GM12878 (cell line): ENCODE results near the gene RPS6KA4. TPM values are rescaled to one million over a fixed set of nuclear protein-coding genes. Genes with fewer than 3 reads are reported as not detected.

Experiments
- ATAC-seq: fragments of 200-7000 bp; cut with Tn5 transposase; 3 replicates; pipeline ENCODE4 v1.9.1; 2020; ENCODE audit warnings: mild to moderate bottlenecking, moderate library complexity
- BruUV-seq: library from RNA; stranded (reverse); fragments of 400-500 nt; replicated peaks from 2 replicates; lab custom pipeline; 2021; lab: Mats Ljungman, UMichigan
- CTCF ChIA-PET: fragments of 300-600 bp; sonication (Branson Sonifier 250); formaldehyde crosslinking; extraction: SDS; loops from one replicate; lab custom pipeline; 2021; ENCODE audit warnings: inconsistent platforms; lab: Yijun Ruan, JAX
- POLR2A ChIA-PET: fragments of 350-600 bp; formaldehyde crosslinking; extraction: SDS; loops from one replicate; lab custom pipeline; 2021; ENCODE audit warnings: inconsistent platforms; lab: Charles Lee
- RAD21 ChIA-PET: fragments of 300-600 bp; sonication (Branson Sonifier 250); formaldehyde crosslinking; loops from one replicate; lab custom pipeline; 2023; ENCODE audit warnings: antibody characterized with exemption; ENCODE audit not compliant: unreplicated experiment; lab: Charles Lee
- SMC1A ChIA-PET: fragments of 300-600 bp; sonication (Branson Sonifier 250); formaldehyde crosslinking; loops from one replicate; lab custom pipeline; 2023; ENCODE audit not compliant: unreplicated experiment, uncharacterized antibody; lab: Charles Lee
- DNase-seq: peaks from one replicate; pipeline ENCODE4 v3.0.0-alpha.2; 2011; ENCODE audit warnings: low read depth, low spot score
- FAIRE-seq: peaks from 3 replicates; lab custom pipeline; 2011; peaks lifted over from hg19 to GRCh38; lab: Jason Lieb, UNC
- H2AFZ ChIP-seq: 2 replicates; pipeline ENCODE4 v1.6.0; 2011; ENCODE audit warnings: low read depth, low read length, control low read depth; ENCODE audit not compliant: control insufficient read depth
- H3K27ac ChIP-seq: 2 replicates; pipeline ENCODE4 v1.5.1; 2011; ENCODE audit warnings: control low read depth; ENCODE audit not compliant: control insufficient read depth, insufficient read depth
- H3K27me3 ChIP-seq, 2 experiments: replicated peaks in 1 of 2; 2 replicates each; pipeline versions ENCODE4 v1.6.0 to v1.6.1; 2011; ENCODE audit warnings: low read length in 1 of 2; ENCODE audit not compliant: control insufficient read depth in 2 of 2, insufficient read depth in 2 of 2
- H3K36me3 ChIP-seq, 2 experiments: 2 replicates each; pipeline ENCODE4 v1.5.1; 2011; ENCODE audit warnings: low read length in 1 of 2; ENCODE audit not compliant: control insufficient read depth in 2 of 2, insufficient read depth in 2 of 2
- H3K4me1 ChIP-seq: 2 replicates; pipeline ENCODE4 v1.6.1; 2011; ENCODE audit warnings: mild to moderate bottlenecking, low read length, moderate library complexity, mixed read lengths; ENCODE audit not compliant: control insufficient read depth, insufficient read depth
- H3K4me2 ChIP-seq: 2 replicates; pipeline ENCODE4 v1.6.0; 2011; ENCODE audit warnings: control low read depth; ENCODE audit not compliant: control insufficient read depth, insufficient read depth
- H3K4me3 ChIP-seq: fragments of 200-600 bp; sonication (generic); 2 replicates; pipeline ENCODE4 v1.5.1; 2016
- H3K79me2 ChIP-seq: 2 replicates; pipeline ENCODE4 v1.6.0; 2011; ENCODE audit warnings: low read length; ENCODE audit not compliant: control insufficient read depth, insufficient read depth
- H3K9ac ChIP-seq: 2 replicates; pipeline ENCODE4 v1.8.0; 2011; ENCODE audit warnings: low read length, control low read depth, mixed read lengths; ENCODE audit not compliant: control insufficient read depth, insufficient read depth
- H3K9me3 ChIP-seq: replicated peaks from 3 replicates; pipeline ENCODE4 v1.5.1; 2011; ENCODE audit warnings: mild to moderate bottlenecking, low read length; ENCODE audit not compliant: control insufficient read depth, insufficient read depth
- H4K20me1 ChIP-seq: 2 replicates; pipeline ENCODE4 v1.6.0; 2011; ENCODE audit not compliant: control insufficient read depth, insufficient read depth
- BACH1 ChIP-seq: fragments of 450-650 bp; IDR thresholded peaks from 2 replicates; pipeline ENCODE4 v1.6.1; 2017; ENCODE audit warnings: mild to moderate bottlenecking, borderline replicate concordance
- CEBPZ ChIP-seq: fragments of 150-350 bp; IDR thresholded peaks from 2 replicates; pipeline ENCODE4 v1.6.1; 2016; ENCODE audit warnings: low read depth, low read length
- FOS ChIP-seq: IDR thresholded peaks from 3 replicates; pipeline ENCODE4 v1.6.1; 2011; ENCODE audit warnings: borderline replicate concordance; ENCODE audit not compliant: insufficient read length; ENCODE audit errors: extremely low read depth
- KDM1A ChIP-seq: fragments of 200-600 bp; sonication (generic); IDR thresholded peaks from 2 replicates; pipeline ENCODE4 v1.6.1; 2016; ENCODE audit warnings: borderline replicate concordance
- KLF5 ChIP-seq: fragments of 450-650 bp; IDR thresholded peaks from 2 replicates; pipeline ENCODE4 v1.6.1; 2014; ENCODE audit warnings: mild to moderate bottlenecking; ENCODE audit not compliant: partially characterized antibody
- SMAD1 ChIP-seq: fragments of 450-650 bp; IDR thresholded peaks from 2 replicates; pipeline ENCODE4 v1.6.1; 2018; ENCODE audit warnings: mild to moderate bottlenecking, low read depth; ENCODE audit not compliant: partially characterized antibody
- SPI1 ChIP-seq: IDR thresholded peaks from 2 replicates; pipeline ENCODE4 v1.6.1; 2011; ENCODE audit warnings: low read depth, mild to moderate bottlenecking, low read length, moderate library complexity, borderline replicate concordance; ENCODE audit not compliant: insufficient read depth
- SUZ12 ChIP-seq: fragments of 200-600 bp; sonication (generic); IDR thresholded peaks from one replicate; pipeline ENCODE4 v1.6.1; 2018; ENCODE audit warnings: antibody characterized with exemption, mild to moderate bottlenecking; ENCODE audit not compliant: unreplicated experiment
- TCF3 ChIP-seq: IDR thresholded peaks from 2 replicates; pipeline ENCODE4 v1.6.1; 2012; ENCODE audit warnings: low read depth, mild to moderate bottlenecking, low read length, borderline replicate concordance; ENCODE audit not compliant: insufficient read depth
- WGBS: methylation state at CpG from one replicate; pipeline ENCODE4 v1.1.6; 2016; ENCODE audit warnings: low lambda C conversion rate; ENCODE audit not compliant: insufficient replicate concordance, insufficient coverage; ENCODE audit errors: missing lambda C conversion rate; 5-methylcytosine and 5-hydroxymethylcytosine counted together
- in situ Hi-C: fragments of 300-500 bp; cut with MboI; formaldehyde crosslinking; loops from 9 replicates; pipeline ENCODE4 v1.14.3; 2018; ENCODE audit warnings: mixed read lengths
- intact Hi-C: fragments of 100-400 bp; cut with micrococcal nuclease; formaldehyde crosslinking; loops from one replicate; pipeline ENCODE4 v1.14.2; 2022; ENCODE audit not compliant: unreplicated experiment
- polyA plus RNA-seq, 11 experiments: library from polyadenylated mRNA; depleted of rRNA in 4 of 11; unstranded in 6 of 11; stranded (reverse) in 5 of 11; fragments of >200 nt; fragmentation: Nextera tagmentation in 4 of 11; fragmentation: Illumina TruSeq in 1 of 11; extraction: Ambion mirVana in 4 of 11; extraction: Trizol in 1 of 11; gene quantifications; 1 replicate in 1 of 11; 2 replicates in 10 of 11; pipeline versions ENCODE4 v1.2.1 to v1.2.3, GENCODE V29; 2011 to 2016; ENCODE audit warnings: inconsistent platforms in 2 of 11, missing spikeins in 2 of 11, low read depth in 1 of 11
- total RNA-seq, 4 experiments: library from RNA; depleted of rRNA in 3 of 4; stranded (reverse); fragments of >200 nt in 3 of 4; fragmentation: Illumina TruSeq in 1 of 4; extraction: Trizol in 1 of 4; gene quantifications; 2 replicates each; pipeline versions ENCODE4 v1.2.1 to v1.2.3, GENCODE V29; 2013 to 2021

RPS6KA4 gene
- total and polyA plus RNA-seq, 10 of the 15 experiments (the other 5 are each of a cell fraction or from before 2014, with no cell fraction given) = 0.34 to 32.6 (median 11.3) TPM

GRCh38 chr11:64312947-64313346, 46.0 kb upstream of the RPS6KA4 start:
- no peak for ATAC-seq
- 88% methylated on average over 10 of the region's 10 CpGs for WGBS
- H4K20me1 ChIP-seq = no peaks in the 10 kb centered on the region
- H3K79me2 ChIP-seq = peaks cover 14% of the 10 kb centered on the region
- H3K9ac ChIP-seq = no peak overlapping the region
- intact Hi-C loops = no loop called here
- SMC1A ChIA-PET = no interaction called here
- no peak overlapping the region for H2AFZ ChIP-seq
- TF ChIP-seq TCF3 = no peak
- TF ChIP-seq BACH1 = no peak
- no peak for TF ChIP-seq KDM1A
- TF ChIP-seq, all 136 proteins: peak for 0
- Histone ChIP-seq H3K4me3 (no peak overlapping the region), H3K9me3 (no peaks in the 10 kb centered on the region), H3K27me3 (no peaks in the 10 kb centered on the region), H3K4me2 (no peak overlapping the region), H3K27ac (no peak overlapping the region), H3K4me1 (peaks cover 5% of the 10 kb centered on the region), H3K36me3 (peaks cover 0 to 8% of the 10 kb centered on the region in 2 experiments; a peak in 3 of 4 replicates)
- no peak for DNase-seq
- ChIA-PET POLR2A (interaction anchor here (1.1 to 1.9 kb wide), 2 partner anchors 42 to 47 kb away, joined by 3 to 7 read pairs; no protein-coding TSS in a partner anchor), RAD21 (no interaction called here), CTCF (interaction anchor here (1.8 kb wide), 1 partner anchor 19 kb away, joined by 5 read pairs; no protein-coding TSS in a partner anchor)
- BruUV-seq = no TSS peak
- no peak for FAIRE-seq
- in situ Hi-C loops = no loop called here

- Histone ChIP-seq H3K4me3 (no peak overlapping the region), H3K4me1 (peaks cover 5% of the 10 kb centered on the region), H3K4me2 (no peak overlapping the region), H3K27ac (no peak overlapping the region), H3K79me2 (peaks cover 19% of the 10 kb centered on the region), H2AFZ (no peak overlapping the region), H3K9ac (no peak overlapping the region), H4K20me1 (no peaks in the 10 kb centered on the region), H3K27me3 (no peaks in the 10 kb centered on the region), H3K36me3 (peaks cover 0 to 8% of the 10 kb centered on the region in 2 experiments; a peak in 3 of 4 replicates), H3K9me3 (no peaks in the 10 kb centered on the region)
- ATAC-seq (no peak), DNase-seq (no peak), FAIRE-seq (no peak)
- ChIA-PET CTCF (interaction anchor here (1.8 kb wide), 1 partner anchor 18 kb away, joined by 5 read pairs; no protein-coding TSS in a partner anchor), RAD21 (no interaction called here), POLR2A (interaction anchor here (1.1 kb wide), 1 partner anchor 46 kb away, joined by 3 read pairs; no protein-coding TSS in a partner anchor), SMC1A (no interaction called here)
- intact Hi-C loops (no loop called here), in situ Hi-C loops (no loop called here)
- 85% methylated on average over 15 of the region's 18 CpGs for WGBS
- BruUV-seq = no TSS peak
- TF ChIP-seq CEBPZ (no peak), SUZ12 (no peak), SMAD1 (no peak), FOS (no peak), SPI1 (no peak), KLF5 (no peak)
Measured at GRCh38 chr11:64313491-64314145, 45.3 kb upstream of the RPS6KA4 start.
